HUES6 (cell line): ENCODE measurements around the gene ATP9A.
"Not testable (repeated sequence)": the region's sequence is repeated elsewhere in the genome, so short reads cannot be mapped to it uniquely, and the experiment has no call there.

Experiments used
- H3K27ac ChIP-seq: 2 replicates; pipeline ENCODE4 v1.7.0; 2013; ENCODE audit warnings: low read depth, mild to moderate bottlenecking, low read length, inconsistent platforms
- H3K27me3 ChIP-seq: 2 replicates; pipeline ENCODE4 v1.6.1; 2013; ENCODE audit warnings: low read length; ENCODE audit not compliant: control insufficient read depth, insufficient read depth
- H3K36me3 ChIP-seq: 2 replicates; pipeline ENCODE4 v1.6.1; 2013; ENCODE audit warnings: low read length; ENCODE audit not compliant: control insufficient read depth, insufficient read depth
- H3K4me1 ChIP-seq: 2 replicates; pipeline ENCODE4 v1.6.1; 2013; ENCODE audit warnings: low read length; ENCODE audit not compliant: control insufficient read depth, insufficient read depth
- H3K4me3 ChIP-seq: 2 replicates; pipeline ENCODE4 v1.5.1; 2013; ENCODE audit warnings: low read depth, low read length
- H3K9ac ChIP-seq: one replicate; pipeline ENCODE4 v1.6.1; 2013; ENCODE audit warnings: mild to moderate bottlenecking, low read length
- H3K9me3 ChIP-seq: 2 replicates; pipeline ENCODE4 v1.6.1; 2013; ENCODE audit warnings: low read depth, low read length; ENCODE audit not compliant: control insufficient read depth, insufficient read depth

The ATP9A gene

DNA sequence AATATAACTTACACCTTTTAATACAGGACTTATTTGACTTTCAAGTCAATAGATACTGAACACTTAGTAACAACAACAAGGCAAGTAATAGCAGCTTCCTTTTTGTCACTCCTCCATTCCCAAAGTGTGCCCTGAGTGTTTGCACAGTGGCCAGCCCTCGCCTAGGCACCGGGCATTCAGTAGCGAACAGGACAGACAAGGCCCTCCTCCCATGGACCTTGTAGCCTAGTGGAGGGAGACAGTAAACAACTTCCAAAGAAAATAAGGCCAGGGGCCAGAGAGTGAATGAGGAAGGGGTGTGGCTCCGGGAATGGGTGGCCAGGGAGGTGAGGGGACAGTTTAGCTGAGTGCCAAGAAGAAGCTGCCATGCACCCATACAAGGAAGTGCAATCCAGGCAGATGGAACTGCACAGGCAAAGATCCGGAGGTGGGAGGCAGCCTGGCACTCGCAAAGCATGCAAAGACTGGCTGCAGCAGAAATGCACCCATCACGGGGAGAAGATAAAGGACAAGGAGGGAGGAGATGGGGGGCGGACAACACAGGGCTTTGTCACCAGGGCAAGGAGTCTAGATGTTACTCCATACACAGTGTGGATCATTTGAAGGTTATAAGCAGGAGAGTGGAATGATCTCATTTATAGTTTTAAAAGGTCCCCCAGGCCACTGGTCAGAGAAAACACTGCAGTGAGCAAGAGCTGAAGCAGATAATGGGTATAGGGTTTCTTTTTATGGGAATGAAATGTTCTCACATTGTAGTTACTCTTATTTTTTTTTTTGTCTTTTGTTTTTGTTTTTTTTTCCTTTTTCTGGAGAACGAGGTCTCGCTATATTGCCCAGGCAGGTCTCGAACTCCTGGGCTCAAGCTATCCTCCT lies 32.2 kb downstream of the ATP9A start:
- no peaks in the 10 kb centered on the region for H3K36me3 ChIP-seq
- no peaks in the 10 kb centered on the region for H3K27me3 ChIP-seq
- H3K4me1 ChIP-seq, result no peaks in the 10 kb centered on the region
- H3K27ac ChIP-seq, result no peak overlapping the region
- no peak overlapping the region for H3K9ac ChIP-seq
- no peaks in the 10 kb centered on the region for H3K9me3 ChIP-seq
- no peak overlapping the region for H3K4me3 ChIP-seq

DNA sequence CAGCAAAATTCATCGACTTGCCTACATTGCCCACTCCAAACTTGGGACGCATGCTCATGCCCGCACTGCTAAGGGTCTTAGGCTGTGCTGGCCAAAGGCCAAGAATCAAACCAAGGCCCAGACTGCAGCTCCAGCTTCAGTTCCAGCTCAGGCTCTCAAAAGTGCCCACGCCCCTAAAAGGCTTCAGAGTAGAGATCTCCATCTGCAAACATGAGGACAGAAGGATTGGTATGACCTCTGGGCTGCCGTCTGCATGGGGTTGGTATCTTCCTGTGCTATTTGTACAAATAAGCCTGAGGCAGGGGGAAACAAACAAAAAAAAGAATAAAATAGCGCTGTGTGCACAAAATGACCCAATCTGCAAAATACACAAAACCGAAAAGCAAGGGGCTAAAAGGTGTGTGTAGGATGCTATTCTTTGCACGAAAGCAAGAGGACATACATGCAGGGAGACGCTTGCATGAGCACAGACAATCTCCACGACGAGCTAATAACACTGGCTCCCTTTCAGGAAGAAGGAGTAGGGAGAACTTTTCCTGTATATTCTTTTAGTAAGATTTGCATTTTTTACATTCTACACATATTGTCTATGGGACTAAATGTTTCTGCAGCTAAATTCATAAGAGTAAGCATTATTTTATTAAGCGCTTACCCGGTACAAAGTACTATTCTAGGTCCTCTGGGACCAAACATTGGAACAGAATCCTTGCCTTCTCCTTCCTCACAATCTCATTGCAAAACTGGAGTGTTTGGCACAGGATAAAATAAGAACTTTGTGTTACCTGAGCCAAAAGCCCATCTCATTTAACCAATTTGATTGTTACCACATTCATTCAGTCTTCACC lies 33.1 kb downstream of the ATP9A start:
- no peak overlapping the region for H3K9ac ChIP-seq
- no peaks in the 10 kb centered on the region for H3K4me1 ChIP-seq
- H3K27ac ChIP-seq, result no peak overlapping the region
- H3K9me3 ChIP-seq, result no peaks in the 10 kb centered on the region
- no peak overlapping the region for H3K4me3 ChIP-seq
- H3K36me3 ChIP-seq, result no peaks in the 10 kb centered on the region
- no peaks in the 10 kb centered on the region for H3K27me3 ChIP-seq

DNA sequence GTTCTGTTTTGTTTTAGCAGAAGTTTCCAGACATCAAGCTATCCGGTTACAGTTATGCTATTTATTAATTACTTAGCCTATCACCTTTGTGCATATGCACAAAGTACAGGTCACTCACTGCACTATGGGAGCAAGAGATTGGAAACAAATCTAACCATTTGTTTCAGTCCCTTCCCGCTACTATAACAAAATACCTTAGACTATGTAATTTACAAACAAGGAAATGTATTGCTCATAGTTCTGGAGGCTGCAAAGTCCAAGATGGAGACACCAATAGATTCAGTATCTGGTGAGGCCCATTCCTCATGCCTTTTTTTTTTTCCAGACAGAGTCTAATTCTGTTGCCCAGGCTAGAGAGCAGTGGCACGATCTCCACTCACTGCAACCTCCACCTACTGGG lies 35.1 kb downstream of the ATP9A start:
- no peaks in the 10 kb centered on the region for H3K27me3 ChIP-seq
- no peaks in the 10 kb centered on the region for H3K9me3 ChIP-seq
- H3K4me3 ChIP-seq, result no peak overlapping the region
- no peaks in the 10 kb centered on the region for H3K4me1 ChIP-seq
- no peak overlapping the region for H3K9ac ChIP-seq
- H3K27ac ChIP-seq, result no peak overlapping the region
- no peaks in the 10 kb centered on the region for H3K36me3 ChIP-seq

DNA sequence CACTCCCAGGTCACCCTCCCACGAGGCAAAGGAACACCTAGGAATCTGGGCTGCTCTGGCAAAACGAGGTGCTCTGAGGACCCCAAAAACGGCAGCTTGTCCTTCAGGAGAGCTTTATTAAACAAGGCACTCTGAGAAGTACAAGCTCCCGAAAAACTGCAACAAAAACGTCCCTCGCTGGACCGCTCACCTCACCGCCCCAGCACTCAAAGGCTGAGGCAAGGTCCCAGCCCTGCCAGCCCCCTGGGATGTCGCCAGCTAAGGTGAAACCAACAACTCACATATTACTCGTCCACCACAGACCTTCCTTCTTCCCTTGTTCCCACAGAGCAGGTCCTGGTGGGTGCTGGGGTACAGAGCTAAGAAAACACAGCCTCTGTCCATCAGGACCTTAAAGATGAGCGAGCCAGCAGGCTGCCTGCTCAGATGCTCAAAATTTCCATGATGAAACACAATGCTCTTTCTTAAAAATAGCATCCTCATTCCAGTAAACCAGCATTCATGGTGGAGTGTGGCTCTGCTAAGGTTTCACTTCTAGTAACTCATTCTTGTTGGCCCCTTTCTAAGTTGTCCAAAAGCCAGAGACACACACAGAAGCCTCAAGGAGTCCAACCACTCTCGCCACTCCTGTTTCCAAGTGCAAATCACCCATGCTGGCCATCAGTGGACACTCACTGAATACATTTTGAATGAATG lies 35.9 kb downstream of the ATP9A start:
- H3K9me3 ChIP-seq, result no peaks in the 10 kb centered on the region
- no peak overlapping the region for H3K9ac ChIP-seq
- no peaks in the 10 kb centered on the region for H3K27me3 ChIP-seq
- no peak overlapping the region for H3K4me3 ChIP-seq
- H3K36me3 ChIP-seq, result no peaks in the 10 kb centered on the region
- H3K27ac ChIP-seq, result no peak overlapping the region
- no peaks in the 10 kb centered on the region for H3K4me1 ChIP-seq

DNA sequence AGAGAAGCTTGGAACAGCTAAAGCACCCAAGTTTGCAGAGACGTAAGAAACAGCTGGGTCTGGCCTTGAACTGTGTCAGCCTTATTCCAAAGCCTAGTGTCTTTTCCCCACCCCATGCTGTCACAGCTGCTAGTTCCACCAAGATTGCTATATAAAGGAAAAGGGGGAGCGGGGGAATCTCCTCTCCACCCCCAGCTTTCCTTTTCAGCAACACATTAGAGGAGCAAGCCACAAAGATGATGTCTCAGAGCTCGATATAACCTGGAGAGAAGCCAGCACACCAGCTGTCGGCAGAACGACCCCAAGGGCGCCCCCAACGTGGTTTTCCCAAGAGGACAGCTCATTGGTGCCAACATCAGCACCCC lies 36.5 kb downstream of the ATP9A start:
- Histone ChIP-seq H3K9ac (no peak overlapping the region), H3K36me3 (no peaks in the 10 kb centered on the region), H3K4me3 (no peak overlapping the region), H3K27me3 (no peaks in the 10 kb centered on the region), H3K4me1 (no peaks in the 10 kb centered on the region), H3K27ac (no peak overlapping the region), H3K9me3 (no peaks in the 10 kb centered on the region)

DNA sequence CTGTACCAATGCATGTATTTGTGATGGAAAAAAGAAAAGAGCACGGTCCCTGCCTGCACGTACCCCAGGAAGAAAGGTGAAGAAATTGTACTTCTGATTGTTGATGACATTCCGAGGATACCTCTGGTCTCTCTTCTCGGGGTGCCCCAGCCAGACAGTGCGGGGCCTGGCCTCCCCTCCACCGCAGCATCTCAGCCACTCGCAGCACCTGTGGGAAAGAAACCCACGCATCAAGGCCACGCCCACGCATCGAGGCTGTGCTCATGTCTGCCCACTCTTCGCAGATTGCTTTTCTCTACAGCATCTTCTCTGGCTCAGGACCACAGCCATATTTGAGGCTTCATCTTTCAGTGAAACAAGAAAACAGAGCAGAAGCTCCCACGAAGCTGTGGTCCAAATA lies 38.4 kb downstream of the ATP9A start:
- Histone ChIP-seq H3K27me3 (no peaks in the 10 kb centered on the region), H3K9ac (no peak overlapping the region), H3K27ac (no peak overlapping the region), H3K4me1 (no peaks in the 10 kb centered on the region), H3K36me3 (no peaks in the 10 kb centered on the region), H3K9me3 (no peaks in the 10 kb centered on the region), H3K4me3 (no peak overlapping the region)

DNA sequence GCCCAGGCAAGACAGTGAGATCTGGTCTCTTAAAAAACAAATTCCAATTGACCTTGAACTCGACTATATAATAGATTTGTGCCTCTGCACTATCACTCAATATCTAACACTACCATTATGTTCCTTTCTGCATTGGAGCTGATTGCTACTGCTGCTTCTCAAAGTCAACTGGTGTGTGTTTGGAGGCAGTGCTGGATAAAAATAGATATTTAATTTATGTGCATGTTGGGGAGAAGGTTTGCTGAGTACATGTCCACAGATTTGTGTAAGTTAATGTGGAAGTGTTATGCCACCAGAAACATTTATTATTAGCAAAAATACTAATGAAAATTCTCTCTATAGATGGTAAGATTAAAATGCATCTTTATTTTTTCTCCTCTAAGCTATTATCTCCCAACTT lies 39.5 kb downstream of the ATP9A start:
- H3K4me3 ChIP-seq, result no peak overlapping the region
- H3K4me1 ChIP-seq, result no peaks in the 10 kb centered on the region
- no peak overlapping the region for H3K9ac ChIP-seq
- no peaks in the 10 kb centered on the region for H3K36me3 ChIP-seq
- no peaks in the 10 kb centered on the region for H3K27me3 ChIP-seq
- no peak overlapping the region for H3K27ac ChIP-seq
- no peaks in the 10 kb centered on the region for H3K9me3 ChIP-seq

DNA sequence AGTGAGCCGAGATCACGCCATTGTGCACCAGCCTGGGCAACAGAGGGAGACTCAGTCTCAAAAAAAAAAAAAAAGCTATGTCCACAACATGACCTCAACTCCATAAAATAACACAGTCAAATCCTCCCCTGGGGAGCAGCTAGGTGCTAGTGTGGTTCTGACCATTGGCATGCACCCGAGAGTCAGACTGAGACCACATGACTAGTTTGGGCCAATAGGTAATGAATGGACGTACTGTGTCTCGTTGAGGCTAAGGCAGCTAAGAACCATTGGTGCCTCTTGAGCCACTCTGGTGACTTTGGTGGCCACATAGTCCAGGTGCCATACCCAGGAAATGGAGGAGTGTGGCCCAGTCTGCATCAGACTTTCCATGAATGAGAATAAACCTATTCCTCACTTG lies 40.3 kb downstream of the ATP9A start:
- Histone ChIP-seq H3K4me3 (no peak overlapping the region), H3K4me1 (no peaks in the 10 kb centered on the region), H3K9ac (no peak overlapping the region), H3K36me3 (no peaks in the 10 kb centered on the region), H3K9me3 (no peaks in the 10 kb centered on the region), H3K27ac (no peak overlapping the region), H3K27me3 (no peaks in the 10 kb centered on the region)

DNA sequence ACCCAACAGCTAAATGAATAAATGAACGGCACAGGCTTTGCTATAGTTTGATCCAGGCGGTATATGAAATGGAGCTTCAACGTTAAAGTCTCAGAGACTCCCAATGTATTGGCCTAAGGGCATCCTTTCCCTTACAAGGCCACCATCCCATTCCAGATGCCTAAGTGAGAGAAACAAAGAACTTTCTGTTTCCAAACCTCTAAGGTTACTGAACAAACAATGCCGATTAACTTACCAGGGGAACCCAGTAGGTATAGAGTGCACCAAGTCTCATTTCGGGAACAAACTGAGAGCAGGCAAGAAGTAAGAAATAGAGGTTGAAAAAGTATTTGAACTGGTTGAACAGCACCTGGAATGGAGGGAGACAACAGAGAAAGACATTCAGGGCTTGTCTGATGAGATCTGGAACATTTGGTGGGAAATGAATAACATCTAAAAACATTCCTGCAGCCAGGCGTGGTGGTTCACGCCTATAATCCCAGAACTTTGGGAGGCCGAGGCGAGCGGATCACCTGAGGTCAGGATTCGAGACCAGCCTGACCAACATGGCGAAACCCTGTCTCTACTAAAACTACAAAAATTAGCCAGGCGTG lies 42.5 kb downstream of the ATP9A start:
- no peak overlapping the region for H3K27ac ChIP-seq
- H3K27me3 ChIP-seq, result no peaks in the 10 kb centered on the region
- no peak overlapping the region for H3K4me3 ChIP-seq
- H3K9ac ChIP-seq, result no peak overlapping the region
- H3K36me3 ChIP-seq, result no peaks in the 10 kb centered on the region
- H3K9me3 ChIP-seq, result no peaks in the 10 kb centered on the region
- no peaks in the 10 kb centered on the region for H3K4me1 ChIP-seq

DNA sequence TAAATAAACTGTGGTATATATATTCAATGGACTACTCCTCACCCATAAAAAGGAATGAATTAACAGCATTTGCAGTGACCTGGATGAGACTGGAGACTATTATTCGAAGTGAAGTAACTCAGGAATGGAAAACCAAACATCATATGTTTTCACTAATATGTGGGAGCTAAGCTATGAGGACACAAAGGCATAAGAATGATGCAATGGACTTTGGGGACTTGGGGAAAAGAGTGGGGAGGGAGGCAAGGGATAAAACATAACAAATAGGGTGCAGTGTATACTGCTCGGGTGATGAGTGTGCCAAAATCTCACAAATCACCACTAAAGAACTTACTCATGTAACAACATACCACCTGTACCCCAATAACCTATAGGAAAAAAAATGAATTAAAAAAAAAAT lies 45.2 kb downstream of the ATP9A start:
- H3K9me3 ChIP-seq, H3K4me3 ChIP-seq, H3K4me1 ChIP-seq, H3K36me3 ChIP-seq, H3K9ac ChIP-seq, H3K27me3 ChIP-seq, H3K27ac ChIP-seq: not testable (repeated sequence)

DNA sequence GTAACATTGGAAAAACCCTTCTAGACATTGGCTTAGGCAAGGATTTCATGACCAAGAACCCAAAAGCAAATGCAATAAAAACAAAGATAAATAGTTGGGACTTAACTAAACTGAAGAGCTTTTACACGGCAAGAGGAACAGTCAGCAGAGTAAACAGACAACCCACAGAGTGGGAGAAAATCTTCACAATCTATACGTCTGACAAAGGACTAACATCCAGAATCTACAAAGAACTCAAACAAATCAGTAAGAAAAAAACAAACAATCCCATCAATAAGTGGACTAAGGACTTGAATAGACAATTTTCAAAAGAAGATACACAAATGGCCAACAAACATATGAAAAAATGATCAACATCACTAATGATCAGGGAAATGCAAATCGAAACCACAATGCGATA lies 45.9 kb downstream of the ATP9A start:
- H3K27me3 ChIP-seq, H3K36me3 ChIP-seq, H3K4me1 ChIP-seq, H3K27ac ChIP-seq, H3K9me3 ChIP-seq, H3K4me3 ChIP-seq, H3K9ac ChIP-seq: not testable (repeated sequence)
